HepG2 (cell line): Measurements from ENCODE around the gene MYRIP. TPM values are rescaled to one million over a fixed set of nuclear protein-coding genes. Genes with fewer than 3 reads are reported as not detected.

ENCODE experiments used
- ATAC-seq: fragments of 200-7000 bp; cut with Tn5 transposase; 3 replicates; pipeline ENCODE4 v1.9.1; 2020; ENCODE audit warnings: mild to moderate bottlenecking, moderate library complexity
- BruUV-seq: library from RNA; stranded (reverse); fragments of 400-500 nt; replicated peaks from 2 replicates; lab custom pipeline; 2021; lab: Mats Ljungman, UMichigan
- CTCF ChIA-PET: fragments of 300-600 bp; formaldehyde crosslinking; extraction: SDS; loops from one replicate; lab custom pipeline; 2021; ENCODE audit warnings: low total read pairs, inconsistent platforms, low intra/inter-chr PET ratio; lab: Yijun Ruan, JAX
- POLR2A ChIA-PET: fragments of 350-600 bp; sonication (Branson Sonifier 250); formaldehyde crosslinking; loops from one replicate; lab custom pipeline; 2020; ENCODE audit warnings: antibody characterized with exemption, inconsistent platforms; lab: Yijun Ruan, JAX
- DNase-seq: peaks from one replicate; pipeline ENCODE4 v3.0.0-alpha.2; 2015; ENCODE audit warnings: low spot score
- FAIRE-seq: peaks from 3 replicates; lab custom pipeline; 2011; peaks lifted over from hg19 to GRCh38; lab: Jason Lieb, UNC
- H2AFZ ChIP-seq: one replicate; pipeline ENCODE4 v1.6.1; 2011; ENCODE audit warnings: low read length, inconsistent platforms
- H3K27ac ChIP-seq: fragments of 300-600 bp; 3 replicates; pipeline ENCODE4 v1.8.0; 2011; ENCODE audit warnings: mixed run types, mild to moderate bottlenecking, mixed read lengths, low read length, inconsistent platforms; ENCODE audit not compliant: insufficient read depth; ENCODE audit errors: extremely low read length
- H3K27me3 ChIP-seq, 2 experiments: fragments of 200-600 bp in 1 of 2; 2 replicates in 1 of 2; 3 replicates in 1 of 2; pipeline versions ENCODE4 v1.6.0 to v1.8.0; 2011; ENCODE audit warnings: low read length in 2 of 2, mild to moderate bottlenecking in 2 of 2, moderate library complexity in 2 of 2, inconsistent platforms in 1 of 2; ENCODE audit not compliant: insufficient read depth in 2 of 2, control insufficient read depth in 1 of 2
- H3K36me3 ChIP-seq, 2 experiments: fragments of 200-600 bp in 1 of 2; replicated peaks in 1 of 2; 2 replicates in 1 of 2; 3 replicates in 1 of 2; pipeline versions ENCODE4 v1.5.1 to v1.8.0; 2011; ENCODE audit warnings: low read length in 2 of 2, inconsistent platforms in 1 of 2; ENCODE audit not compliant: insufficient read depth in 2 of 2, control insufficient read depth in 1 of 2
- H3K4me1 ChIP-seq: 2 replicates; pipeline ENCODE4 v1.5.1; 2012; ENCODE audit warnings: low read length, inconsistent platforms; ENCODE audit not compliant: insufficient read depth
- H3K4me2 ChIP-seq: 2 replicates; pipeline ENCODE4 v1.6.0; 2011; ENCODE audit warnings: low read depth, low read length, inconsistent platforms
- H3K4me3 ChIP-seq, 3 experiments: fragments of 200-600 bp in 1 of 3; sonication (generic), shearing (Covaris generic) in 1 of 3; replicated peaks in 1 of 3; 2 replicates each; pipeline ENCODE4 v1.5.1; 2011 to 2016; ENCODE audit warnings: low read length in 3 of 3, inconsistent platforms in 2 of 3, low read depth in 2 of 3, mild to moderate bottlenecking in 2 of 3, control low read depth in 1 of 3, mixed read lengths in 1 of 3; ENCODE audit not compliant: insufficient read depth in 1 of 3
- H3K79me2 ChIP-seq: one replicate; pipeline ENCODE4 v1.6.1; 2011; ENCODE audit warnings: low read length, inconsistent platforms; ENCODE audit not compliant: insufficient read depth
- H3K9ac ChIP-seq: 2 replicates; pipeline ENCODE4 v1.6.0; 2011; ENCODE audit warnings: mild to moderate bottlenecking, low read depth, low read length, inconsistent platforms; ENCODE audit not compliant: insufficient read depth
- H3K9me3 ChIP-seq: 2 replicates; pipeline ENCODE4 v1.5.1; 2012; ENCODE audit warnings: mild to moderate bottlenecking, low read length
- H4K20me1 ChIP-seq: 2 replicates; pipeline ENCODE4 v1.6.0; 2011; ENCODE audit warnings: inconsistent platforms, mild to moderate bottlenecking, low read length, moderate library complexity; ENCODE audit not compliant: insufficient read depth
- CREB3 ChIP-seq: sonication (generic); formaldehyde crosslinking; IDR thresholded peaks from 2 replicates; pipeline ENCODE4 v1.5.0; 2020; ENCODE audit warnings: missing genetic modification reagents
- GZF1 ChIP-seq: sonication (generic); formaldehyde crosslinking; IDR thresholded peaks from 2 replicates; pipeline ENCODE4 v1.5.1; 2020; ENCODE audit warnings: mild to moderate bottlenecking, missing genetic modification reagents
- POLR2AphosphoS2 ChIP-seq: IDR thresholded peaks from 2 replicates; pipeline ENCODE4 v1.6.1; 2011; ENCODE audit warnings: low read depth, low read length, improper control_type of control experiment
- SIN3A ChIP-seq: IDR thresholded peaks from 2 replicates; pipeline ENCODE4 v1.6.1; 2011; ENCODE audit warnings: low read depth, mild to moderate bottlenecking, control low read depth, low read length, borderline replicate concordance
- SNAPC4 ChIP-seq: sonication (generic); formaldehyde crosslinking; IDR thresholded peaks from 2 replicates; pipeline ENCODE4 v1.4.0; 2020; ENCODE audit warnings: mild to moderate bottlenecking, missing genetic modification reagents
- ZNF12 ChIP-seq: sonication (generic); formaldehyde crosslinking; IDR thresholded peaks from 2 replicates; pipeline ENCODE4 v1.5.0; 2020; ENCODE audit warnings: missing genetic modification reagents
- ZNF619 ChIP-seq: sonication (generic); formaldehyde crosslinking; IDR thresholded peaks from 2 replicates; pipeline ENCODE4 v1.4.0; 2020; ENCODE audit warnings: mild to moderate bottlenecking, missing genetic modification reagents
- WGBS: methylation state at CpG from one replicate; pipeline ENCODE4 v1.1.6; 2017; ENCODE audit warnings: low lambda C conversion rate; 5-methylcytosine and 5-hydroxymethylcytosine counted together
- in situ Hi-C: cut with HindIII; loops from 2 replicates; pipeline ENCODE4 v1.10.0; 2017; ENCODE audit warnings: low pct_unique_long_range_greater_than_20kb; ENCODE audit not compliant: extremely low pct_ligation_motif_present
- intact Hi-C: fragments of 100-400 bp; cut with micrococcal nuclease; formaldehyde crosslinking; loops from one replicate; pipeline ENCODE4 v1.10.0; 2022; ENCODE audit not compliant: unreplicated experiment
- polyA plus RNA-seq, 8 experiments: library from polyadenylated mRNA; depleted of rRNA in 3 of 8; stranded (reverse) in 7 of 8; unstranded in 1 of 8; fragments of >200 nt; fragmentation: Illumina TruSeq in 4 of 8; extraction: Trizol in 4 of 8; gene quantifications; 2 replicates each; pipeline versions ENCODE4 v1.2.1 to v1.2.3, GENCODE V29; 2011 to 2016; ENCODE audit warnings: low read depth in 4 of 8, missing spikeins in 1 of 8, mixed read lengths in 1 of 8; ENCODE audit not compliant: insufficient read depth in 1 of 8
- total RNA-seq, 5 experiments: library from RNA; depleted of rRNA; stranded (reverse); fragments of >200 nt; fragmentation: Illumina TruSeq; extraction: Trizol; gene quantifications; 2 replicates each; pipeline ENCODE4 v1.2.3, GENCODE V29; 2016; ENCODE audit warnings: low read depth in 1 of 5

Gene MYRIP
- total and polyA plus RNA-seq, 2 of the 13 experiments (the other 11 are each of a cell fraction or from before 2014, with no cell fraction given): 0.64 to 0.84 TPM

GRCh38 chr3:39960515-39961191 lies 151.2 kb downstream of the MYRIP start:
- TF ChIP-seq ZNF619 (CRISPR knock-in tag) (no peak), POLR2AphosphoS2 (no peak)
- H3K27me3 ChIP-seq: no peaks in the 10 kb centered on the region
- FAIRE-seq: no peak
- no peaks in the 10 kb centered on the region for H3K4me1 ChIP-seq
- H4K20me1 ChIP-seq: no peaks in the 10 kb centered on the region
- no peak overlapping the region for H3K4me2 ChIP-seq
- intact Hi-C loops: no loop called here
- no peak for ATAC-seq
- BruUV-seq: no TSS peak
- H3K4me3 ChIP-seq: no peak overlapping the region
- no peak overlapping the region for H3K27ac ChIP-seq
- H3K79me2 ChIP-seq: no peaks in the 10 kb centered on the region
- no peaks in the 10 kb centered on the region for H3K9me3 ChIP-seq
- no peak overlapping the region for H2AFZ ChIP-seq
- H3K9ac ChIP-seq: no peak overlapping the region
- ChIA-PET POLR2A (no interaction called here), CTCF (no interaction called here)
- in situ Hi-C loops: no loop called here
- H3K36me3 ChIP-seq: no peaks in the 10 kb centered on the region
- no peak for DNase-seq
- WGBS: 77% methylated on average over 5 of the region's 5 CpGs

GRCh38 chr3:39961230-39961629 lies 151.8 kb downstream of the MYRIP start:
- no peaks in the 10 kb centered on the region for H3K79me2 ChIP-seq
- H3K9ac ChIP-seq: no peak overlapping the region
- H4K20me1 ChIP-seq: no peaks in the 10 kb centered on the region
- no peak overlapping the region for H3K4me3 ChIP-seq
- ATAC-seq (no peak), FAIRE-seq (no peak), DNase-seq (no peak)
- TF ChIP-seq SIN3A: no peak
- no peak for TF ChIP-seq GZF1
- no peak for TF ChIP-seq ZNF12
- no peak for TF ChIP-seq CREB3 (CRISPR knock-in tag)
- TF ChIP-seq SNAPC4 (CRISPR knock-in tag): no peak
- H3K4me2 ChIP-seq: no peak overlapping the region
- WGBS: 69% methylated on average over 4 of the region's 4 CpGs
- H2AFZ ChIP-seq: no peak overlapping the region
- no peaks in the 10 kb centered on the region for H3K36me3 ChIP-seq
- H3K27me3 ChIP-seq: no peaks in the 10 kb centered on the region
- no TSS peak for BruUV-seq
- in situ Hi-C loops (no loop called here), intact Hi-C loops (no loop called here)
- POLR2A ChIA-PET: no interaction called here
- CTCF ChIA-PET: no interaction called here
- H3K27ac ChIP-seq: no peak overlapping the region
- no peaks in the 10 kb centered on the region for H3K9me3 ChIP-seq
- no peaks in the 10 kb centered on the region for H3K4me1 ChIP-seq
